Mammary epithelial cell (primary cell): Measurements from ENCODE around the gene AIFM1.

Experiments used
- CTCF ChIP-seq, 2 donors: IDR thresholded peaks in 1 of 2; conservative IDR thresholded peaks in 1 of 2; 2 replicates each; pipeline ENCODE4 v1.5.1; 2011 to 2012; ENCODE audit warnings: inconsistent platforms in 2 of 2, low read length in 2 of 2, mild to moderate bottlenecking in 2 of 2, control low read depth in 1 of 2, low read depth in 1 of 2; ENCODE audit not compliant: insufficient read depth in 1 of 2; ENCODE audit errors: extremely low read depth in 1 of 2
- EZH2 ChIP-seq: IDR thresholded peaks from 2 replicates; pipeline ENCODE4 v1.6.1; 2012; ENCODE audit warnings: low read length, inconsistent platforms, borderline replicate concordance

GRCh38 chrX:130179579-130180215 is 14.1 kb upstream of the AIFM1 start:
- TF ChIP-seq CTCF (conservative IDR thresholded peaks at IDR 0.05 in 1 of 2, IDR thresholded peaks at IDR 0.05 in 1 of 2; ENCODE audit: extremely low read depth in 1 of 2, insufficient read depth in 1 of 2, low read depth in 1 of 2, low read length in 2 of 2): no peak
- TF ChIP-seq EZH2: no peak
